MG63 (cell line): ENCODE measurements around the gene TRIM7. TPM values are rescaled to one million over a fixed set of nuclear protein-coding genes. Genes with fewer than 3 reads are reported as not detected.
A peak's percentile ranks its signal among the peaks of the same experiment; 100 is the strongest.

Experiments
- DNase-seq: peaks from one replicate; pipeline ENCODE4 v3.0.0-alpha.2; 2020
- H3K27me3 ChIP-seq: fragments of 250-450 bp; sonication (Bioruptor Pico); 2 replicates; pipeline ENCODE4 v1.5.1; 2020; ENCODE audit warnings: mild to moderate bottlenecking, moderate library complexity
- H3K36me3 ChIP-seq: fragments of 250-450 bp; sonication (Bioruptor Pico); 2 replicates; pipeline ENCODE4 v1.5.1; 2020; ENCODE audit warnings: mild to moderate bottlenecking, moderate library complexity
- H3K4me3 ChIP-seq: fragments of 250-450 bp; sonication (Bioruptor Pico); 2 replicates; pipeline ENCODE4 v1.5.1; 2020; ENCODE audit warnings: mild to moderate bottlenecking, moderate library complexity
- H3K9me3 ChIP-seq: fragments of 250-450 bp; sonication (Bioruptor Pico); 2 replicates; pipeline ENCODE4 v1.5.1; 2020; ENCODE audit warnings: mild to moderate bottlenecking, moderate library complexity
- total RNA-seq: library from RNA; depleted of rRNA; stranded (reverse); fragments of >200 nt; shearing (Covaris generic); gene quantifications from 2 replicates; pipeline ENCODE4 v1.2.3, GENCODE V29; 2014; ENCODE audit warnings: low replicate concordance

TRIM7 gene
- total RNA-seq, 1 experiment from 2014 or later = 22.6 TPM

DNA sequence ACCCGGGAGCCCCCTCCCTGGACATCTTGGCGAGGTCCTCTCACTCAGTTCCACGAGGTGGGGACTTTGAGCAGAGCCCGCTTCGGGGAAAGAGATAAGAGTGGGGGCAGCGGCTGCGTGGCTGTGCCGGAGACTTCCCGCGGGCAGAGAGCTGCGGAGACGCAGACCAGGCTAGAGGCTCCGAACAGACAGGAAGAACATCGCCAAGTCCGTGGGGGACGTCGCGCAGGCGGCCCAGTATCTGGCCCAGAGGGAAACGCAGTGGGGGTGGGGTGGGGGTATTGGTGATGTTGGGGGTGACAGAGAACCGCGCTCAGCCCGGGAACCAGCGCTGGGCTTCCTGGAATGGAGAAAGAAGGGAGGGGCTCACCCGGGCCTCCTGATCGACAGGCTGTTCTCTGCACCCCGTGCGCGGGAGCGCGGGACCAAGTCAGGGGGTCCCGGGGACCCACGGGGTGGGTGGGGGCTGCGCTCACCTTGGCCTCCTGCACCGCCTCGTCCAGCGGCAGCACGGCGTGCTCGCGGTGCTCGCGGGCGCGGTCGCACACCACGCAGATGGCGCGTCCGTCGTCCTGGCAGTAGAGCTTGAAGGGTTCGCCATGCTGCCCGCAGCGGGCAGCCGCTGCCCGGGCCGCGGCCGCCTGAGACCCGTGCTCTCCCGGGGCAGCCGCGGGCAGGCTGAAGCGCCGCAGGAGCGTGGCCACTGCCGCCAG is 727 bp downstream of the TRIM7 start:
- no peaks in the 10 kb centered on the region for H3K27me3 ChIP-seq
- DNase-seq = peak; percentile 57
- H3K9me3 ChIP-seq = no peaks in the 10 kb centered on the region
- peaks cover 4% of the 10 kb centered on the region for H3K36me3 ChIP-seq
- H3K4me3 ChIP-seq = peak overlapping the region; percentile 75

DNA sequence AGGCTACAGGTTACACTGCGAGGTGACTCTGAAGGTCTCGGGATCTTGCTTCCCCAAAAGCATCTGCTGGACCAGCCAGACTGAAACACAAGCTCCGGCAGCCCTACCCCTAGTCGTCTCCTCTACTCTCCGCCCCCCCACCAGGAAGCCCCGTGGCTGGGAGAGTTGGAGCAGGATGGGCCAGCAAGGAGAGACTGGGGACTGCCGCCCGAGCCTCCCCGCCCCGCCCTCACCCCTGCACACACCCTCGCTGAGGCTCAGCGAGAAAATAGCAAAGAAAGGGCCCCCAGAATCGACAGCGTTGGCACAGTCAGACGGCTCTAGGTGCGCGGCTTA is 1.3 kb downstream of the TRIM7 start:
- DNase-seq = peak; percentile 38
- H3K36me3 ChIP-seq = peaks cover 4% of the 10 kb centered on the region
- H3K27me3 ChIP-seq = no peaks in the 10 kb centered on the region
- H3K9me3 ChIP-seq = no peaks in the 10 kb centered on the region
- peak overlapping the region; percentile 75 for H3K4me3 ChIP-seq

GRCh38 chr5:181203093-181203711 is 1.8 kb downstream of the TRIM7 start:
- Histone ChIP-seq H3K27me3 (no peaks in the 10 kb centered on the region), H3K36me3 (peaks cover 4% of the 10 kb centered on the region), H3K4me3 (peak overlapping the region; percentile 75), H3K9me3 (no peaks in the 10 kb centered on the region)
- DNase-seq = no peak

GRCh38 chr5:181200816-181201215 is 4.2 kb downstream of the TRIM7 start:
- H3K4me3 ChIP-seq = no peak overlapping the region
- peaks cover 4% of the 10 kb centered on the region for H3K36me3 ChIP-seq
- no peaks in the 10 kb centered on the region for H3K9me3 ChIP-seq
- no peaks in the 10 kb centered on the region for H3K27me3 ChIP-seq
- DNase-seq = no peak

- Histone ChIP-seq H3K4me3 (no peak overlapping the region), H3K9me3 (no peaks in the 10 kb centered on the region), H3K27me3 (no peaks in the 10 kb centered on the region), H3K36me3 (peaks cover 4% of the 10 kb centered on the region)
- DNase-seq = no peak
Observed at GRCh38 chr5:181199881-181200638, 4.9 kb downstream of the TRIM7 start.

GRCh38 chr5:181198905-181199519 is 6.0 kb downstream of the TRIM7 start:
- H3K27me3 ChIP-seq = no peaks in the 10 kb centered on the region
- H3K36me3 ChIP-seq = peaks cover 9% of the 10 kb centered on the region
- DNase-seq = no peak
- no peak overlapping the region for H3K4me3 ChIP-seq
- H3K9me3 ChIP-seq = no peaks in the 10 kb centered on the region

- DNase-seq = no peak
Observed at GRCh38 chr5:181198106-181198685, 6.8 kb downstream of the TRIM7 start.

GRCh38 chr5:181197326-181197951 is 7.6 kb downstream of the TRIM7 start:
- Histone ChIP-seq H3K4me3 (no peak overlapping the region), H3K36me3 (peaks cover 6% of the 10 kb centered on the region), H3K27me3 (no peaks in the 10 kb centered on the region), H3K9me3 (no peaks in the 10 kb centered on the region)
- DNase-seq = no peak

More at GRCh38 chr5:181198106-181198685, 6.8 kb downstream of the TRIM7 start:
- no peaks in the 10 kb centered on the region for H3K9me3 ChIP-seq
- H3K36me3 ChIP-seq = peaks cover 10% of the 10 kb centered on the region
- no peak overlapping the region for H3K4me3 ChIP-seq
- H3K27me3 ChIP-seq = no peaks in the 10 kb centered on the region

DNA sequence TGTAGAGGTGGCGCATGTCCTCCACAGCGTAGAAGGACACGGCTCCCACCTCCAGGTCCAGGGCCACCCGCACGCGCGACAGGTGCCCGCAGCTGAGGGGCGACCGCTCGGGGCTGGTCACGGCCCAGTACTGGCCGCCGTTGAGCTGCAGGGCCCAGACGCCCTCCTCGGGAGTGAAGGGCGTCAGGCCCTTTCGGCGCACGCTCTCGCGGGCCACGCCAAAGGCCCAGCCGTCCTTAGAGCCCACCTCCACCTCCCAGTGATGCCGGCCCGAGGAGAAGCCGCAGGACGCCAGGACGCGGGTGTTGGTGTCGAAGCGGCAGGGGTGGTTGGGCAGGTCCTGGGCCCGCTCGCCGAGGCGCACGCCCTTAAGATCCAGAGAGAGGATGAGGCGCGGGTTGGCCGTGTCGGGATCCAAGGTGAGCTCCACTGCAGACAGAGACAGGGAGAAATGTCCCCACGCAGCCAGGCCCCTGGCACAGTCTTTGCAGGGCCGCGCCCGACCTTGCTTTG is 9.7 kb downstream of the TRIM7 start:
- no peak for DNase-seq
- H3K9me3 ChIP-seq = no peaks in the 10 kb centered on the region
- H3K4me3 ChIP-seq = no peak overlapping the region
- H3K27me3 ChIP-seq = no peaks in the 10 kb centered on the region
- peaks cover 6% of the 10 kb centered on the region for H3K36me3 ChIP-seq

- no peaks in the 10 kb centered on the region for H3K27me3 ChIP-seq
- H3K36me3 ChIP-seq = peaks cover 6% of the 10 kb centered on the region
- no peak for DNase-seq
- H3K4me3 ChIP-seq = no peak overlapping the region
- H3K9me3 ChIP-seq = no peaks in the 10 kb centered on the region
Observed at GRCh38 chr5:181194489-181195248, 10.3 kb downstream of the TRIM7 start.

DNA sequence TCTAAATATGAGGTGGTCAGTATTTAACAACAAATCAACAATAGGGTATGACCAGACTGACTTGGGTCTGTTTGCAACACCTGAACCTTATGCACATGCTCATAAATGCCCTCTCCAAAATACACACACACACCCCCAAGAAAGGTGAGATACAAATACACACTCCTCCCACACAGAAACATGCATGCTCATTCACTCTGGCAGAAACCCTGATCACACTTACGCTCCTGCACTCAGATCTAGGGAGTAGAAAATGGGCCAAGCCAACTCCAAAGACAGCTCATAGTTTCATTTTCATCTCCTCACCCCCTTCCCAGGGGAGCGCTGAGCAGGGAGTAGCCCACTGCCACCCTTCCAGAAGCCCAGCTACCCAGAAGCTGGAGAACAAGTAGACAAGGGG is 11.3 kb downstream of the TRIM7 start:
- Histone ChIP-seq H3K4me3 (no peak overlapping the region), H3K27me3 (no peaks in the 10 kb centered on the region), H3K36me3 (peaks cover 6% of the 10 kb centered on the region), H3K9me3 (no peaks in the 10 kb centered on the region)
- DNase-seq = no peak

GRCh38 chr5:181192337-181193046 is 12.5 kb downstream of the TRIM7 start:
- no peak for DNase-seq
- Histone ChIP-seq H3K4me3 (peak overlapping the region; percentile 87), H3K27me3 (no peaks in the 10 kb centered on the region), H3K36me3 (peaks cover 6% of the 10 kb centered on the region), H3K9me3 (no peaks in the 10 kb centered on the region)

- H3K9me3 ChIP-seq = no peaks in the 10 kb centered on the region
- DNase-seq = peak; percentile 97
- peak overlapping the region; percentile 87 for H3K4me3 ChIP-seq
- H3K27me3 ChIP-seq = no peaks in the 10 kb centered on the region
- peaks cover 6% of the 10 kb centered on the region for H3K36me3 ChIP-seq
Observed at GRCh38 chr5:181191526-181192336, 13.3 kb downstream of the TRIM7 start.

DNA sequence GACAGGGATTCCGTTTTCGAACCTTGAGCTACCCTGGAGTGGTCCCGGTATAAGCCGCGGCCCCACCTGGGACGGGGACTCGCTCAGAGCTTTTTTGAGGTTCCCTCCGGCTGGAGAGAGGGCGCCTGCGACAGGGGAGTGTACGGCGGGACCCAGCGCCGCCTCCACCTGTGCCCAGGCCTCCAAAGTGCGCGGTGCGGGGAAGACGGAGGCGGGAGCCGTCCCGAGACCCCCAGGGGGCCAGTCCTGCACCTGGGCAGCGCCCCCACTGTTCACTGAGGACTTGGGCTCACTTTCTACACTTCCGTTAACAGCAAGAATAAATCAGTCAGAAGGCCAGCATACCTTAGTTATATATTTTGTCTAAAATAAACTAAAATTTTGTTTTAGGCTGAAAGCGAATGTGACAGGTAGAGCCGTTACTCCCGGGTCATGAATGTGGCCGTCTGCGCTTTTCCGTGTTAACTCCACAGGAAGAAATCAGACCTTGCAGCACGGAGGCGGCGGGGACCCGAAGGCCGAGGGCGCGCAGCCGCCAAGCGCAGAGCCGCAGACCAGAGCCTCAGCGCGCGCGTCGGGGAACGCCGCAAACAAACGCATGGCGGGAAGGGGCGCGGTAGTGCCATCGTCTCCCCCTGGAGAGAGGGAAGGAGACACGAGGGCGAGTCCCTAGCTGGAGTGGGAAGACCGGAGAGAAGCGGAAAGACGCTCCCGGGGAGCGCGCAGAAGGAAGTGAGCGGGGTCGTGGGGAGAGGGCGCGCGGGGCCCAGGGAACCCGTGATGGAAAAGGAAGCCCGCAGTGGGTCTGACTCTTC is 14.1 kb downstream of the TRIM7 start:
- peak overlapping the region; percentile 87 for H3K4me3 ChIP-seq
- peaks cover 6% of the 10 kb centered on the region for H3K36me3 ChIP-seq
- H3K27me3 ChIP-seq = no peaks in the 10 kb centered on the region
- DNase-seq = peak; percentile 61
- no peaks in the 10 kb centered on the region for H3K9me3 ChIP-seq
